HG02970 (cell line): ENCODE measurements around the gene CYP3A5.
"Not testable (repeated sequence)": the region's sequence is repeated elsewhere in the genome, so short reads cannot be mapped to it uniquely, and the experiment has no call there.

ENCODE experiments used
- ATAC-seq: cut with Tn5 transposase; IDR thresholded peaks from one replicate; pipeline ENCODE4 v1.9.1; 2021; ENCODE audit warnings: mild to moderate bottlenecking, moderate library complexity, moderate number of reproducible peaks; ENCODE audit not compliant: unreplicated experiment, low FRiP score

CYP3A5 gene

DNA sequence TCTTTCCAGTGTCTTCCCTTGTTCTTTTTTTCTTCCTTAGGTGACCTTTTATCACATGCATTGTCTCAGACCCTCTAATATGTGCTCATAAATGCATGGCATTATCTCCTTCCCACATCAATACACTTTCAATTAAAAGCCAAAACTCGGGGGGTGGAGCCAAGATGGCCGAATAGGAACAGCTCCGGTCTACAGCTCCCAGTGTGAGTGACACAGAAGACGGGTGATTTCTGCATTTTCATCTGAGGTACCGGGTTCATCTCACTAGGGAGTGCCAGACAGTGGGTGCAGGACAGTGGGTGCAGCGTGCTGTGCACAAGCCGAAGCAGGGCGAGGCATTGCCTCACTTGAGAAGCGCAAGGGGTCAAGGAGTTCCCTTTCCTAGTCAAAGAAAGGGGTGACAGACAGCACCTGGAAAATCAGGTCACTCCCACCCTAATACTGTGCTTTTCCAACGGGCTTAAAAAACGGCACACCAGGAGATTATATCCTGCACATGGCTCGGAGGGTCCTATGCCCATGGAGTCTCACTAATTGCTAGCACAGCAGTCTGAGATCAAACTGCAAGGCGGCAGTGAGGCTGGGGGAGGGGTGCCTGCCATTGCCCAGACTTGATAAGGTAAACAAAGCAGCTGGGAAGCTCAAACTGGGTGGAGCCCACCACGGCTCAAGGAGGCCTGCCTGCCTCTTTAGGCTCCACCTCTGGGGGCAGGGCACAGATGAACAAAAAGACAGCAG lies 6.2 kb upstream of the CYP3A5 start:
- not testable (repeated sequence) for ATAC-seq

DNA sequence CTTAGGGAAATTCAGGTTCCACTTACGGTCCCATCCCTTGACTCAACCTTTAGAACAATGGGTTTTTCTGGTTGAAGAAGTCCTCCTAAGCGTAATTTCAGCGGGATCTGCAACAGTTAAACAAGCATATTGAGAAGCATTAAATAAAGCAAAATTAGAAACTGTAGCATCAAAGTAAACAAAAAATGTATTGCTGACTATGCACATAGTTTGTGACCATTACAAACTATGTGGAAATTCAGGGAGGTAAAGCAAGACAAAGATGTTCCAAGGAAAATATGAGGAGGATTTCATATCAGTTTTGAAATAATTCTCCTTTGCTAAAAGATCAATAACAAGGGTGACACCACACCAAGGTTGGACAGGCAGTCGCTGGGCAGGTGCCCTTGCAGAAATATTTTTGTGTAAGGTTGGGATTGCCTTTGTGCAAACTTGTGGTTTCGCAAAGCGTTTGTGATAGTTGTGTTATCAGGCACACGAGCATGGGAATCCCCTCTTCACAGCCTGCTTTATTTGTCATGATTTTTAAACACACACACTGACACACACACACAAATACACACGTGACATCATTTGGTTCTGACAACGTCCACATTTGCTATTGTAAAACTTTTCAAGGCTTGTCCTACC lies 5.4 kb upstream of the CYP3A5 start:
- no peak for ATAC-seq

DNA sequence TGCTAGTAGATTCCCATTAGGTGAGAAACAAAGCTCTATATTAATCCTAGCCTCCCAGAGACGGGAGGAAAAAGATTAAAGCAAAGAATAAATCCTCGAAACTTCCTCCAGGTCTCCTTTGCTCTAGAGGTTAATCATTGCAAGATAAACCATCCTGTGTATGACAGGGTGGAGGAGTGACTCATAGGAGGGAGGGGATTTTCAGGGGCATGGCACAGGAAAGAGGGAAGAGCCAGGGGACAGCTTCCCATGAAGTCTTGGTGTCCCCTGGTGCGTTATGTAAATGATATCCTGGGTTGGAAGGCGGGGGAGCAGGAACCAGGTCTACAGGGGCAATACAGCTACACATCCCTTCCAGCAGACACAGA lies 780 bp downstream of the CYP3A5 start:
- no peak for ATAC-seq

DNA sequence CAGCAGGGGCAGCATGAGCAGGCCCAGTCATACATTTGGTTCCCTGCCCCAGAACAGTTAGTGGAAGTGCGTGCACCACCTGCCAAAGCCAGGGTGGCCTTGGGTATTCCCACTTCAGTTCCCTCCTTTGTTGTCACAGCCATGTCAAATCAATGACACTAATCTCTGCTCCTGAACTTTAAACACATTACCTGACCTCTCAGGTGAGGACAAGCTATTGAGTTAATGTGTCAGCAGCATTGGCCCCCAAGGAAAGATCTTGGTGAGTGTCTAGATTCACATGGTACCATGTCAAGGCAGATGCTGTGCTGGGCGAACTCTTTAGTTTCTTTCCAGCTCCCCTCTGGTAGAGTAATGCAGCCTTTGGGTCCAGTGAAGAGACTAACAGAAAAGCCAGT lies 2.1 kb downstream of the CYP3A5 start:
- no peak for ATAC-seq

DNA sequence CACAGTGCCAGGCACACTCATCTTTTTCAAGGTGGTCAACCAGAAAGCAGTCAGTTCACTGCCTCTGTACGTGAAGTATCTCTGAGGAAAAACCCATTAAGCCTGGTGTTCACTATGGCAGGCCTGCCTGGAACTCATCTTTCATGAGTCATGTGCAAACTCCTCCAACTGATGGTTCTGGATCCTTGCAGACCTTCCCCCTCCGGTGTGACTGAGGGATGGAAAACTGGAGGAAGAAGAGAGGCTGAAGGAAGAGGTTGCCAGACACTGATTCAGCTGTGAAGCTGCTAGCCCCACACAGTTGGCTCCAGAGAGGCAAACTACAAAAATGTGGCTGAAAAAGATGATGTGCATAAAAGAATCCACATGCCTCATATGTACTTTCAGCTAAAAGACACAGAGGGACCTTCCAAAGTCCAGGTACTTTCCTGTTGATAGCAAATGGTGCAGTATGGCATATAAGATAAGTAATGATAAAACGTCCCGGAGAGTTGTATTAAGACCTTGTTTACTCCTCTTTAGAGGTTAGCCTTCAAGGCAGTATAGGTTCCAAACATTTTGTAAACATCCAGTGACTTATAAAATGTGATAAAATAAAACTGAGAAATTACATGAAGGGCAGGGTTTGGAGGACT lies 2.7 kb downstream of the CYP3A5 start:
- no peak for ATAC-seq

DNA sequence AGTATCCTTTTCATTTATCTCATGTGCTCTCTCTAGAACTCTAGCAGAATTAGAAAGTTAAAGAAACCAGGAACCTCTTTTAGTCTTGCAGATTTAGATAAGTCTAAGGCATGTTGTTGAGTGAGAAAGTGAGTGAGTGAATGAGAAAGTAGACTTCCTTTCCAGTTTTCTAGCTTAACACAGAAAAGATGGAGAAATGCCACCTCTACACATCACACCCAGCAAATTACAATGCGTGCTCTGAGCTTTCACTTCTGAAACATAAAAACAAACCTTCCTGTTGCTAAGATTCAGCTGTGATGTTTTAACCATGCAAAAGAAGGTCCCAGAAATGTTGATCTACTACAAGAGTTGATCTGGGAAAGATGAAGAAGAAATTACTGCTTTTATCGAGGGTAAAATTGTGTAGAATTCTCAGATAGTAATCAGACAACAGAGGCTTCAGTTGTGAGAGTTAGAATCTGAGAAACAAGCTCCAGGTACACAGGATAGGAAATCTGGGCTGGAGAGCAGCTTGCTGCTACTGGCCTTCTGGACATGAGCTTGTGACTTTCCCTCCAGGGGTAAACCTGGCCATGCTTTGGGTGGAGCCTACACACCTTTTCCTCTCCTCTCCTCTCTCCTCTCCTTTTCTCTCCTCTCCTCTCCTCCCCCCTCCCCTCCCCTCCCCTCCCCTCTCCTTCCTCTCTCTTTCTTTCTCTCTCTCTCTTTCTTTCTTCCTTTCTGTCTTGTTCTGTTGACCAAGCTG lies 4.6 kb downstream of the CYP3A5 start:
- ATAC-seq, result no peak

DNA sequence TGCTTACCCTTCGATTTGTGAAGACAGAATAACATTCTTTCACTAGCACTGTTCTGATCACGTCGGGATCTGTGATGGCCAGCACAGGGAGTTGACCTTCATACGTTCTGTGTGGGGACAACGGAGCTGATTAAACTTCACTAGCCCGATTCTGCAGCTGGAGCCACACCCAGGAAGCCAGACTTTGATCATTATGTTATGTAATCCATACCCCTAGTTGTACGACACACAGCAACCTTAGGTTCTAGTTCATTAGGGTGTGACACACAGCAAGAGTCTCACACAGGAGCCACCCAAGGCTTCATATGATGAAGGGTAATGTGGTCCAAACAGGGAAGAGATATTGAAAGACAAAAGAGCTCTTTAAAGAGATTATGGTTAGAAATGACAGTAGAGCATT lies 7.2 kb downstream of the CYP3A5 start:
- no peak for ATAC-seq

DNA sequence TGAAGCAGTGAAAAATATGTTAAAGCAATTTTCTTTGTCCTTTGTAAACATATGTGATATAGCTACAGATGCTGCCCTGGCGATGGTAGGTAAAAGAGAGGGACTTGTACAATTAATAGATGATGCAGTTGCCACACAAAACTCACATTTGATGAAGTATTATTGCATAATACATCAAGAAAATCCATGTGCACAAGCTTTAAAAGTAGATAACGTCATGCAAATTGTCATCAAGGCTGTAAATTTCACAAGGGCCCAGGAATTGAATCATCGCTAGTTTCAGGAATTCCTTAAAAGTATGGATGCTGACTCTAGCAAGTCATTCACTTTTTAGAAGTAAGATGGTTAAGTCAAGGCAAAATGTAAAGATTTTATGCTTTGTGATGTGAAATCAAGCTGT lies 10.0 kb downstream of the CYP3A5 start:
- no peak for ATAC-seq

DNA sequence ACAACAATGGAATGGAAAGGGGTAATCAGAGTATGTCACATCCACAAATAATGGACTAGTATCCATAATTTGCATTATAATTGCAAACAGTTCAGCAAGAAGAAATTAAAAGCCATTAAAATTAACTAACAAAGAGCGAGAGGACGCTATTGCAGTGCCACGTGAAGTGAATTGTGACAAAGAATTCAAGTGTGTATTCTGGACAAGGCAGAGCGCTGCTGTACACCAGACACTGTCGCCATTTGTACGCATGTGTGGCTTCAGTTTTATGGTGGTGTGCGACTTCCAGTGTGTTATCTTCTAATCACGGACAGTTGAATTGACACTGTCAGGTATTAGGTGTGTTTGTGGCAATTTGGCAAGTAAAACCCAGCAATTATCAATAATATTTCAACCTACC lies 11.3 kb downstream of the CYP3A5 start:
- no peak for ATAC-seq

DNA sequence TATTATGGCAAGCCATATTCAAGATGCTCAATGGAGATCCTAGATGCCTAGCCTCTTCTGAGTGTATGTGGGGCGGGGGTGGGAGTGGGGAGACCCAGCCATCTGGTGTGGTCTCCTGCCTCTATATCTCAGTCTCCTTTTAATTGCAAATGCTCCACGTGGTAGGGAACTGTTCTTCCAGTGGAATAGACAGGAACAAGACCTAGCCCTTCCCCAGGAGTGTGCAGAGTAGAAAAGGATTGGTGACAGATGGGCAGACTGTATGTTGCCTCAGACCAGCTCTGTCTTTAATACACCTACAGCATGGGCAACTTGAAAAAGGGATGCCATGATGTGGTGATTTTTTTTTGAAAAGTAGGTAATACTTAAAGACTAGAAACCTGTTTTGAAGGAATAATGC lies 12.6 kb downstream of the CYP3A5 start:
- ATAC-seq, result no peak

DNA sequence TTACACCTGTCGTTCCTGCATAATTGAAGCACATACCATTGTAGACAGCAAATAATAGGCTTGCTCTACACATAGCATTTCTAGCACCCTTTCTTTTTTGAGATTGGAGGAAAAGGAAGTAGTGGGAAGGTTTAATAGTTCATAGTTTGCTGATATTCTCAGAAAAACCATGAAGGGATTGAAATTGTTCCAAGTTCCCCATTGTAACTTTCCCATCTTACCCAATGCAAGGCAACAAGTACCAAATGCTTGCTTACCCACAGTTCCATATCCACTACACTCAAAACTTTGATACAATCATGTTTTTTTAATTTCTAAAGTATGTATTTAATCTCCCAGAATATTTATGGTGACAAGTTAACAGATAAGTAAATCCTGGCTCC lies 13.8 kb downstream of the CYP3A5 start:
- no peak for ATAC-seq

DNA sequence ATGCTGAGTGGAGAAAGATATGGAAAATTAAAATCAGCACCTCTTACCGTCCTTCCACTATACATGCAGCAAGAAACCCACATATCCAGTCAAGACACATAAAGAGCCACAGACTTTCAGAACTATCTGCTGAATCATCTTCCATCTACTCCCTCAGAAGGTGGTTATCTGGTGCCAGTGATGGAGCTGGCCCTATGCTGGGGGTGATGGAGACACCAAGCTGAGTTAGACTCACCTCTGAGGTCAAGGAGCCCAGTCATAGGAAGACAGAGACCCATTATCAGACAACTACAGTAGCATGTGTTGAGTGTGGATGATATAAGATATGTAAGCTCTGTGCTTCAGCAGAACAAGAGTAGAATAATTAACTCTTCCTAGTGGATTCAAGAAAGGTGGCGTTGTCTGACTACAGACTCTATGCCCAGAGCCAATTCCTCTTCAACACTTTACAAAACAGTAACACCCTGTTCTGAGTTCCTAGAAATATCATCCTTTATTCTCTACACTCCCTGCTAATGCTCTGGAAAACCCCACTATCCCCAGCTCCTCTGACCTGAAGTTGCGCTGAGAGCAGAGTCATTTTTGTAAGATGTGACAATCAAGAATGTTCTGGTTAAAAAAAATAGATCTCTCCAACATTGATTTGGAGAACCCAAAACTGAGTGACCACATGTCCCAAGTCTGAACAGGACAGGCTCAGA lies 14.3 kb downstream of the CYP3A5 start:
- no peak for ATAC-seq

DNA sequence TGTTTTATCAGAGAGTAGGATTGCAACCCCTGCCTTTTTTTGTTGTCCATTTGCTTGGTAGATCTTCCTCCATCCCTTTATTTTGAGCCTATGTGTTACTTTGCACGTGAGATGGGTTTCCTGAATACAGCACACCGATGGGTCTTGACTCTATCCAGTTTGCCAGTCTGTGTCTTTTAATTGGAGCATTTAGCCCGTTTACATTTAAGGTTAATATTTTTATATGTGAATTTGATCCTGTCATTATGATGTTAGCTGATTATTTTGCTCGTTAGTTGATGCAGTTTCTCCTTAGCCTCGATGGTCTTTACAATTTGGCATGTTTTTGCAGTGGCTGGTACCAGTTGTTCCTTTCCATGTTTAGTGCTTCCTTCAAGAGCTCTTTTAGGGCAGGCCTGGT lies 21.9 kb downstream of the CYP3A5 start:
- ATAC-seq, result not testable (repeated sequence)

DNA sequence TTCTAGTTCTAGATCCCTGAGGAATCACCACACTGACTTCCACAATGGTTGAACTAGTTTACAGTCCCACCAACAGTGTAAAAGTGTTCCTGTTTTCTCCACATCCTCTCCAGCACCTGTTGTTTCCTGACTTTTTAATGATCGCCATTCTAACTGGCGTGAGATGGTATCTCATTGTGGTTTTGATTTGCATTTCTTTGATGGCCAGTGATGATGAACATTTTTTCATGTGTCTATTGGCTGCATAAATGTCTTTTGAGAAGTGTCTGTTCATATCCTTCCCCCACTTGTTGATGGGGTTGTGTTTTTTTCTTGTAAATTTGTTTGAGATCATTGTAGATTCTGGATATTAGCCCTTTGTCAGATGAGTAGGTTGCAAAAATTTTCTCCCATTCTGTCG lies 25.2 kb downstream of the CYP3A5 start:
- not testable (repeated sequence) for ATAC-seq

DNA sequence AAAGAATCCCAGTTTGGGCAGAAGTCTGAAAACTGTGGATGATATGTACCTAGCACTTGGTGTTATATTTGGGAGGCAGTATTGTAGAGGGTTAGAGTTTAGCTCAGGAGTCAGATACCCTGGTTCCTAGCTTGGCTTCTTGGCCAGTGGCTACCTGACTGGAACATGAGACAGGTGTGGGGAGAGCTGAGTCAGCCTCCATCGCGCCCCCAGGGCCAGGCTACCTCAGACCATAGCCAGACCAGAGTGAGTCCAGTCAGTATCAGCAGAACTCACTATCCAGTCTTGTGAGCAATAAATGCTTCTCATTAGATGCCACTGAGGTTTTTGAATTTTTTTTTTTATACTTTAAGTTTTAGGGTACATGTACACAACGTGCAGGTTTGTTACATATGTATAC lies 26.0 kb downstream of the CYP3A5 start:
- ATAC-seq, result no peak

DNA sequence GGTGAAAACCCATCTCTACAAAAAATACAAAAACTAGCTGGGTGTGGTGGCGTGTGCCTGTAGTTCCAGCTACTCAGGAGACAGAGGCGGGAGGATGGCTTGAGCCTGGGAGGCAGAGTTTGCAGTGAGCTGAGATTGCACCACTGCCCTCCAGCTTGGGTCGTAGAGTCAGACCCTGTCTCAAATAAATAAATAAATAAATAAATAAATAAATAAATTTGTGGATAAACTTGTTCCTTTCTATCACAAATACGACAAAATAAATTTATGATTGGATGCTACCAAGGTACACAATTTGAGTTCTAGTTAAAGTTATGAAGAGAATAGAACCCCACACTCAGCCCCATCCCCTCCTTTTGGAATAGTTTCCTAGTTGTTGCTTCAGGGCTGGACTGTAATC lies 26.5 kb downstream of the CYP3A5 start:
- ATAC-seq, result not testable (repeated sequence)

DNA sequence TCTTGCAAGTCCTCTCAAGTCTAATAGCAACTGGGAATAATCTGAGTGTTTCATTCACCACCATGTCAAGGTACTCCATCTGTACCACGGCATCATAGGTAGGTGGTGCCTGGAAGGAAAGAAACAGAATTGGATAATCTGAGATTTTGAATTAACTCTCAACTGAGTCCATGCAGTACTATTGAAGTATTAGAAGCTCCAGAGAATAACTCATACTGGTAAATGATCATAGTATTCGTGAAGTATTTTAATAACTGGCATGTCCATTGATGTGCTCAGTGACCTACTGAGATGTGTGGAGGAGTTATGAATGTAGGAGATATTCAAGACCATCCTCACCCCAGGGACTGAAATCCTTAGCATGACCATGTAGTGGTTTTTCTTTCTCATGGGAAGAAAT lies 27.1 kb downstream of the CYP3A5 start:
- ATAC-seq, result no peak

DNA sequence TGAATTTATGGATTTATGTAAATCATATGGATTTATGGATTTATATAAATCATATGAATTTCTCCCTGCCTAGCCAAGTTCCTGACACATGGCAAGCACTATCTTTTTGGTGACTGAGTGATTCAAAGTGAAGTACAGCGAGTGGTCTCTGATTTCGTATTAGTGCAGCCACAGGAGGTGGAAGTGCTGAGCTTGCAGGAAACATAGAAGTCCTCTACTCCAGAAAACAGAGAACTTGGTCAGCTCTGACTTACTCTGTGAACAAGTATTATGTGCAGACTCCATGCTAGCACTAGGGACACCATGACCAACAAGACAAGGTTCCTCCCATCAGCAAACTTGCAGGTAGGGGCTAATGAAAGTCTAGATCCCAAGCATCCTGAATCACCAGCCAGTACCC lies 28.5 kb downstream of the CYP3A5 start:
- no peak for ATAC-seq

DNA sequence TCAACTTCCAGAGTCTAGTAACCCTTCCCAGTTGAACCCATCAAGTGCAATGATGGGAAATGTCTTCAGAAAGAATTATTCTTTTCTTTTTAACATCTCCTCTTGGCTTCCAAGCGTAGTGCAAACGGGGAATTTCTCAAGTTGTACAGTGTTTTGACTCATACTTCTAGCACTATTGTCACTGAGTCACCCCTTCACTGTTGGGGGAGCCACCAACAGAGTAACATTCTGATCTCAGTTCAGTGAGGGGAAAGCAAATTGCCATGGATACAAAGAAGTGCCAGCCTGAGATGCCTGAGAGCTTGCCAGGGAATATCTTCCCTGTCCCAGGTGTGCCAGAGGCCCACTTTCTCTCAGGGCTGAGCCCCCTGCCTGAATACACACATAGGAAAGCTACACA lies 31.0 kb downstream of the CYP3A5 start:
- ATAC-seq, result no peak

DNA sequence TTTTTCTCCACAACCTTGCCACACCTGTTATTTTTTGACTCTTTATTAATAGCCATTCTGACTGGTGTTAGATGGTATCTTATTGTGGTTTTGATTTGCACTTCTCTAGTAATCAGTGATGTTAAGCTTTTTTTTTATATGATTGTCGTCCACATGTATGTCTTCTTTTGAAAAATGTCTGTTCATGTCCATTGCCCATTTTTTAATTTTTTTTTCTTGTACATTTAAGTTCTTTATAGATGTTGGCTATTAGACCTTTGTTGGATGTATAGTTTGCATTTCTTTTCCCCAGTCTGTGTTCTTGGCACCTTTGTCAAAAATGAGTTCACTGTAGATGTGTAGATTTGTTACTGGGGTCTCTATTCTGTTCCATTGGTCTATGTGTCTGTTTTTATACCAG lies 34.2 kb downstream of the CYP3A5 start:
- ATAC-seq, result no peak

DNA sequence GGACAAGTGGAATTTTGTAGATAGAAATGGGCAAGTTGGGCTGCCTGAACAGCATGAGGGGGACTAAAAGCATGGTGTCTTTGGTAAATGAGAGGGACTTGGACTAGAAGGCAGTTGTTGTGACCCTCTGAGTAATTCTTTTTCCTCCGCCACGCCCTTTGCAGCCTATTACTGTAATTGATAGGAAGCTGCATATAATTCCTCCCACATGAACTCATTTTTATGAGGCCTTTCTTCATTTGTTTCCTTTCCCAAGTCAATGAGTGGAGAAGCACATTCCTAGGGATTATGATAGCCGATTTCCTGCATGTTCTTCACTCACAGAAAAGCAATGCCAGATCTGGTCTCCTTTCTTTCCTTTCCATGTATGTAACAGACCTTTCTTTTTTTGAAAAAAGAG lies 35.4 kb downstream of the CYP3A5 start:
- no peak for ATAC-seq
